ENCODE results near the gene MAN2B2.

DNA sequence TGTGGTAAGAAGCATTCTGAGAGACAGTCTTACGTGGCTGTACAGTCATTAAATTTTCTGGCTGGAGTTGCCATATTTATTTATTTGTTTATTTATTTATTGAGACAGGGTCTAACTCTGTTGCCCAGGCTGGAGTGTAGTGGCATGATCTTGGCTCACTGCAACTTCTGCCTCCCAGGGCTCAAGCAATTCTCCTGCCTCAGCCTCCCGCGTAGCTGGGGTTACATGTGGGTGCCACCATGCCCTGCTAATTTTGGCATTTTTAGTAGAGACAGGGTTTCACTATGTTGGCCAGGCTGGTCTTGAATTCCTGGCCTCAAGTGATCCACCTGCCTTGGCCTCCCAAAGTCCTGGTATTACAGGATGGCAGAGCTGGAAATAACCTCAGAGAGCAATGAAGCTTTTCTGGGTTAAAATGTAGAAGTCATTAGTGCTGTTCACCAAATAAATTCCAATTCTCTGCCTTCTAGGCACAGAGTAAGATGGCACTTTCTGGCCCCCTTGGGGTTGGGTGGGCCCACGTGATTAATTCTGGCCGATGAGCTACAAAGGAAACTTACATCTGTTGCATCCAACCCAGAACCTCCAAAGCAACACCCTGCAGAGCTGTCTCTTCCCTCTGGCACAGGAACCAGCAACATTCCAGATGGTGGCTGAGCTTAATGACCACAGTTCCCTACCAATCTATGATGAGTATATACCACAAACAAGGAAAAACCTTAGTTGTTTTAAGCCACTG is 70.0 kb downstream of the MAN2B2 start:
- TF ChIP-seq SMC3 (IDR thresholded peaks at IDR 0.05; ENCODE audit: low read depth, low read length) (no peak), CTCF (conservative IDR thresholded peaks at IDR 0.05; ENCODE audit: low read depth, low read length) (no peak), USF2 (IDR thresholded peaks at IDR 0.05; ENCODE audit: low read depth, low read length) (0 out of 2 replicates have a peak, but pooled peaks have one; percentile 21), BHLHE40 (IDR thresholded peaks at IDR 0.05; ENCODE audit: low read depth, low read length) (no peak), RAD21 (IDR thresholded peaks at IDR 0.05; ENCODE audit: low read length) (no peak), RCOR1 (IDR thresholded peaks at IDR 0.05; ENCODE audit: insufficient replicate concordance, low read length) (no peak), FOS (IDR thresholded peaks at IDR 0.05; ENCODE audit: low read depth, low read length) (no peak), ELK1 (IDR thresholded peaks at IDR 0.05; ENCODE audit: borderline replicate concordance, low read depth, low read length) (no peak)

Measured in IMR-90 (cell line).